Ishikawa (cell line): Measurements from ENCODE around the gene GRAMD4.

Source experiments
- CEBPB ChIP-seq: IDR thresholded peaks from 2 replicates; pipeline ENCODE4 v1.6.1; 2012
- CREB1 ChIP-seq: IDR thresholded peaks from 2 replicates; pipeline ENCODE4 v1.6.1; 2012; ENCODE audit warnings: low read depth
- EGR1 ChIP-seq: IDR thresholded peaks from 2 replicates; pipeline ENCODE4 v1.6.1; 2012
- EP300 ChIP-seq: IDR thresholded peaks from 2 replicates; pipeline ENCODE4 v1.6.1; 2012; ENCODE audit warnings: borderline replicate concordance
- FOXM1 ChIP-seq: IDR thresholded peaks from 2 replicates; pipeline ENCODE4 v1.6.1; 2012; ENCODE audit warnings: low read depth, borderline replicate concordance
- MAX ChIP-seq: IDR thresholded peaks from 2 replicates; pipeline ENCODE4 v1.6.1; 2012
- NFIC ChIP-seq: IDR thresholded peaks from 2 replicates; pipeline ENCODE4 v1.6.1; 2012
- RAD21 ChIP-seq: IDR thresholded peaks from 2 replicates; pipeline ENCODE4 v1.6.1; 2012; ENCODE audit warnings: low read depth
- REST ChIP-seq: IDR thresholded peaks from 2 replicates; pipeline ENCODE4 v1.6.1; 2012; ENCODE audit warnings: low read depth, mild to moderate bottlenecking
- TAF1 ChIP-seq: IDR thresholded peaks from 2 replicates; pipeline ENCODE4 v1.6.1; 2012; ENCODE audit warnings: low read depth, mild to moderate bottlenecking
- TCF12 ChIP-seq: IDR thresholded peaks from 2 replicates; pipeline ENCODE4 v1.6.1; 2012; ENCODE audit warnings: low read depth
- TEAD4 ChIP-seq: IDR thresholded peaks from 2 replicates; pipeline ENCODE4 v1.6.1; 2012
- USF1 ChIP-seq: IDR thresholded peaks from 2 replicates; pipeline ENCODE4 v1.6.1; 2012
- YY1 ChIP-seq: IDR thresholded peaks from 2 replicates; pipeline ENCODE4 v1.6.1; 2012; ENCODE audit warnings: low read depth
- ZBTB7A ChIP-seq: IDR thresholded peaks from 2 replicates; pipeline ENCODE4 v1.6.1; 2012; ENCODE audit warnings: low read depth

GRAMD4 gene

GRCh38 chr22:46605117-46605516 lies 15.1 kb upstream of the GRAMD4 start:
- no peak for TF ChIP-seq TEAD4
- no peak for TF ChIP-seq EP300
- no peak for TF ChIP-seq FOXM1
- TF ChIP-seq TCF12: no peak
- no peak for TF ChIP-seq ZBTB7A
- TF ChIP-seq TAF1: no peak
- no peak for TF ChIP-seq CREB1
- TF ChIP-seq YY1: no peak
- no peak for TF ChIP-seq MAX
- no peak for TF ChIP-seq NFIC
- no peak for TF ChIP-seq EGR1
- TF ChIP-seq USF1: no peak
- TF ChIP-seq RAD21: no peak
- TF ChIP-seq REST: no peak
- TF ChIP-seq CEBPB: no peak

- no peak for TF ChIP-seq ZBTB7A
Observed at GRCh38 chr22:46606886-46607285, 13.3 kb upstream of the GRAMD4 start.

- no peak for TF ChIP-seq MAX
- TF ChIP-seq EGR1: no peak
- TF ChIP-seq REST: no peak
- TF ChIP-seq TCF12: no peak
- no peak for TF ChIP-seq YY1
- TF ChIP-seq CEBPB: no peak
- TF ChIP-seq USF1: no peak
- TF ChIP-seq TAF1: no peak
Observed at GRCh38 chr22:46607483-46608114, 12.6 kb upstream of the GRAMD4 start.

- TF ChIP-seq YY1 (no peak), MAX (no peak), USF1 (no peak), TAF1 (no peak), CREB1 (no peak), REST (no peak), EGR1 (no peak), TCF12 (no peak)
Observed at GRCh38 chr22:46609175-46609690, 11.0 kb upstream of the GRAMD4 start.
